PFSK-1 (cell line): Measurements from ENCODE around the gene STRN4.
A peak's percentile ranks its signal among the peaks of the same experiment; 100 is the strongest.

ENCODE experiments used
- FOXP2 ChIP-seq: optimal IDR thresholded peaks from 2 replicates; pipeline ENCODE3; 2011; ENCODE audit warnings: borderline replicate concordance, control low read depth, inconsistent platforms; ENCODE audit not compliant: insufficient read depth; ENCODE audit errors: extremely low read length, extremely low read depth
- POLR2AphosphoS5 ChIP-seq: IDR thresholded peaks from 2 replicates; pipeline ENCODE4 v1.6.1; 2012; ENCODE audit warnings: low read depth, mild to moderate bottlenecking, control low read depth, low read length, moderate library complexity
- REST ChIP-seq, 2 experiments: IDR thresholded peaks; 2 replicates each; pipeline versions ENCODE4 v1.6.1 to v1.8.0; 2011 to 2012; ENCODE audit warnings: low read depth in 2 of 2, low read length in 2 of 2, control low read depth in 1 of 2, inconsistent platforms in 1 of 2, mild to moderate bottlenecking in 1 of 2, moderate library complexity in 1 of 2; ENCODE audit not compliant: insufficient read depth in 1 of 2
- SIN3A ChIP-seq: IDR thresholded peaks from 2 replicates; pipeline ENCODE4 v1.6.1; 2012; ENCODE audit warnings: mild to moderate bottlenecking, low read length, moderate library complexity, borderline replicate concordance; ENCODE audit not compliant: insufficient read depth
- TAF1 ChIP-seq: IDR thresholded peaks from 2 replicates; pipeline ENCODE4 v1.6.1; 2012; ENCODE audit warnings: low read length, control low read depth, borderline replicate concordance; ENCODE audit not compliant: insufficient read depth

Gene STRN4

DNA sequence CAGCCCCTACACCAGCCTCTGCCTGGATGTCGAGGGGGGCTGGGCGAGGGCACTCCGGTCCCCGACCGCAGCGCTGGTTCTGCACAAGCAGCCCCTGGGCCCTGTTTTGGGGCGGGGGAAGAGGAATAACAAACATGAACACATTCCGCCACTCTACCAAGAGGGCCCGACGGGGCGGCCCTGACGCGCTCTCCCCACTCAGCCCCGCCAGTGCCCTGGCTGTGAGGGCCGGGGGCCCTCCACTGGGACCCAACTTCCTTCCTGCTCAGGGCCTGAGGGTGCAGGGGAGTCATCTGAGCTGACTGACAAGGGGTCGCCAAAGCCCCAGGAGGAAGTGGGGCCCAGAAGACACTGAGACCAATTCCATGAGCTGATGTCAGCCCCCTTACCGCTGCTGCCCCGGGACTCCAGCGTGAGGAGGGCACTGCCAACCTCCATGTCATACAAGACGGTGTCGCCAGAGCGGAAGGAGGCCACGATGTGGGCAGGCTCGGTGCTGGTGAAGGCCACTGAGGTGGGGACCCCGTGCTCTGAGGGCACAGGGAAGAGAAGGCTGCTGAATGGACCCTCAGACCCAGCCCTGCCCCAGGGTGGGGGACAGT lies 23.7 kb downstream of the STRN4 start:
- TF ChIP-seq FOXP2 (no peak), SIN3A (no peak), REST (IDR thresholded peaks at IDR 0.05; ENCODE audit: insufficient read depth in 1 of 2, low read depth in 2 of 2, low read length in 2 of 2) (no peak), TAF1 (no peak), POLR2AphosphoS5 (no peak)

GRCh38 chr19:46722004-46722380 lies 24.3 kb downstream of the STRN4 start:
- TF ChIP-seq FOXP2 (no peak), POLR2AphosphoS5 (no peak), SIN3A (no peak), TAF1 (no peak), REST (IDR thresholded peaks at IDR 0.05; ENCODE audit: insufficient read depth in 1 of 2, low read depth in 2 of 2, low read length in 2 of 2) (no peak)

GRCh38 chr19:46721269-46722003 lies 24.8 kb downstream of the STRN4 start:
- TF ChIP-seq FOXP2, result no peak
- TF ChIP-seq SIN3A, result no peak
- TF ChIP-seq POLR2AphosphoS5, result no peak
- no peak for TF ChIP-seq REST (IDR thresholded peaks at IDR 0.05; ENCODE audit: insufficient read depth in 1 of 2, low read depth in 2 of 2, low read length in 2 of 2)

DNA sequence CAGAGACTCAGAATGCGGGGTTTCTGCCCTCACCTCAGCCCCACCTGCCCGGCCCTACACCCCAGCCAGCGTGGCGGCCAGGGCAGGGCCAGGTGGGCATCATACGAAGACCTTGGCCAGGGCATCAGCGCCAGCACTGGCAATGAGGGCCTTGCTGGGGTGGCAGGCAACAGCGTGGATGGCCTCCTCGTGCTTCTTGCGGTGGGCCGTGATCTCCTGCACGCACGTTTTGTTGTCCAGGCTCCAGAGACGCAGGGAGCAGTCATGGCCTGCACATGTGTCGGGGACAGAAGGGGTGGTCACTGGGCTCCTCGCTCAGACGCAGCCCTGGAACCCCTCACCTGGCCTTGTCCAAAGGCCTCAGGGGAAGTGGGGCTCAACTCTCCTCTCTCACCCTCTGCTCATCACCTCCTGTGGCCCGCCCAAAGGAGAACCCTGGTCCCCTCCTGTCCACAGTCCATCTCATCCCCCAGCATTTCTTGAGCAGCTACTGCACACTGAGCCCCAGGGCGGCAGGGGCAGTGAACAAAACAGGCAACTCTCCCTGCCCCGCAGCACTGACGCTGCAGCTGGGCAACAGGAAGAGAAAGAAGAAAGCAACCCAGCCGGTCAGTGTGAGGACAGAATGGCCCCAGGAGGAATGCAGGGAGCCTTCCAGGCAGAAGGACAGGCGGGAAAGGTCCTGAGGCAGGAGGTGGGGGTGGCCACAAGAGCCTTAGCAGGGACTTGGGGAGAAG lies 25.6 kb downstream of the STRN4 start:
- TF ChIP-seq POLR2AphosphoS5 (0 out of 2 replicates have a peak, but pooled peaks have one; percentile 11), REST (IDR thresholded peaks at IDR 0.05; ENCODE audit: insufficient read depth in 1 of 2, low read depth in 2 of 2, low read length in 2 of 2) (no peak)
